ENCODE data around the gene HTT-AS.

Gene HTT-AS

GRCh38 chr4:3091464-3091863, 17.1 kb upstream of the HTT-AS start:
- no peak for DNase-seq (ENCODE audit: low spot score)
- no peak for TF ChIP-seq CTCF (IDR thresholded peaks at IDR 0.05)
- no peak overlapping the region for H3K4me3 ChIP-seq
- H3K27ac ChIP-seq = no peak overlapping the region

GRCh38 chr4:3087115-3087797, 12.9 kb upstream of the HTT-AS start:
- H3K27ac ChIP-seq = no peak overlapping the region
- DNase-seq (ENCODE audit: low spot score) = no peak
- H3K4me3 ChIP-seq = no peak overlapping the region
- TF ChIP-seq CTCF (IDR thresholded peaks at IDR 0.05) = no peak

- no peak for DNase-seq (ENCODE audit: low spot score)
- Histone ChIP-seq H3K4me3 (no peak overlapping the region), H3K27ac (no peak overlapping the region)
- TF ChIP-seq CTCF (IDR thresholded peaks at IDR 0.05) = no peak
These were observed 11.8 kb upstream of the HTT-AS start for GRCh38 chr4:3085948-3086670.

GRCh38 chr4:3083732-3084131, 9.4 kb upstream of the HTT-AS start:
- no peak for TF ChIP-seq CTCF (IDR thresholded peaks at IDR 0.05)
- no peak overlapping the region for H3K27ac ChIP-seq
- no peak for DNase-seq (ENCODE audit: low spot score)
- H3K4me3 ChIP-seq = no peak overlapping the region

- DNase-seq (ENCODE audit: low spot score) = no peak
- Histone ChIP-seq H3K4me3 (no peak overlapping the region), H3K27ac (no peak overlapping the region)
- TF ChIP-seq CTCF (IDR thresholded peaks at IDR 0.05) = no peak
These were observed 8.7 kb upstream of the HTT-AS start for GRCh38 chr4:3082925-3083515.

- Histone ChIP-seq H3K27ac (no peak overlapping the region), H3K4me3 (no peak overlapping the region)
- no peak for DNase-seq (ENCODE audit: low spot score)
- TF ChIP-seq CTCF (IDR thresholded peaks at IDR 0.05) = no peak
These were observed 5.4 kb upstream of the HTT-AS start for GRCh38 chr4:3079694-3080123.

Data from coronary artery (tissue), 2 donors.